Fibroblast of skin of abdomen (primary cell): ENCODE results near the gene OR6C76.

Source experiments
- DNase-seq: peaks from one replicate; pipeline ENCODE4 v3.0.0-alpha.2; 2013

The OR6C76 gene

GRCh38 chr12:55469291-55469690 lies 43.2 kb downstream of the OR6C76 start:
- DNase-seq: no peak

GRCh38 chr12:55470088-55470829 lies 44.2 kb downstream of the OR6C76 start, which contains the start of gene OR6C70:
TSS of gene OR6C70 (minus strand) at chr12:55470138. CDS start at chr12:55470138, 0 bp downstream.
- no peak for DNase-seq

- DNase-seq: no peak
These were observed 46.2 kb downstream of the OR6C76 start for GRCh38 chr12:55472264-55472663.
